ENCODE results near the gene TAF1.

DNA sequence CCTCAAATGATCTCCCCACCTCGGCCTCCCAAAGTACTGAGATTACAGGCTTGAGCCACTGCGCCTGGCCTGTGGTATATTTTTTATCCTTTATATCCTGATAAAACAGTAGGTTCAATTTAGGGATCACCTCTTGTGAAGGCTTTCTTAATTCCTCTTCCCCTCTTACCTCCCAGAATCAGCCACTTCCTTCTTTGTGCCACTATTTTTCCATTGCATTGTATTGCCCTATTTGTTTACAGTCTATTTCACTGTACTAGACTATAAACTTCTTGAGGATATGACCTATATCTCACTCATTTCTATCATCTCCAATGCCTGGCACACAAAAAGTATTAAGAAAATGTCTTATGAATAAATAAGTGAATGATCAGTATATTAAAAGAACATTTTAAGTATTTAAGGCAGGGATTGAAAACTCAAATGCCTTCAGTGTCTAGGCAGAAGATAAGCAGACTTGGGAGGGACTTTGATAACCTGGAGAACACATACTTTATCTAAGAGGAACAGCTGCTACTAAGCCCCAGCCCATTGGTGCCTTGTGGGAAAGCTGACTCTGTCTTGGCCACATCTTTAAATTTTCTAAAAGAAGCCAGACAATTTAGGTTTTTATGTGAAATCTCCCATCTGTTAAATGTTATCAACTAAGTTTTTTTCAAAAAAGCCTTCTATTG, 84.4 kb downstream of the TAF1 start:
- TF ChIP-seq CREB1 (CRISPR knock-in tag; IDR thresholded peaks at IDR 0.05; ENCODE audit: low read depth) (no peak), POLR2AphosphoS5 (IDR thresholded peaks at IDR 0.05; ENCODE audit: low read depth) (no peak), EZH2phosphoT487 (IDR thresholded peaks at IDR 0.05; ENCODE audit: unreplicated experiment) (no peak), EZH2 (IDR thresholded peaks at IDR 0.05; ENCODE audit: low read depth, unreplicated experiment) (no peak), JUNB (IDR thresholded peaks at IDR 0.05; ENCODE audit: unreplicated experiment) (no peak), STAT1 (IDR thresholded peaks at IDR 0.05; ENCODE audit: unreplicated experiment) (no peak), NANOG (IDR thresholded peaks at IDR 0.05; ENCODE audit: borderline replicate concordance) (no peak)
- TF ChIP-seq, protein P1, sequence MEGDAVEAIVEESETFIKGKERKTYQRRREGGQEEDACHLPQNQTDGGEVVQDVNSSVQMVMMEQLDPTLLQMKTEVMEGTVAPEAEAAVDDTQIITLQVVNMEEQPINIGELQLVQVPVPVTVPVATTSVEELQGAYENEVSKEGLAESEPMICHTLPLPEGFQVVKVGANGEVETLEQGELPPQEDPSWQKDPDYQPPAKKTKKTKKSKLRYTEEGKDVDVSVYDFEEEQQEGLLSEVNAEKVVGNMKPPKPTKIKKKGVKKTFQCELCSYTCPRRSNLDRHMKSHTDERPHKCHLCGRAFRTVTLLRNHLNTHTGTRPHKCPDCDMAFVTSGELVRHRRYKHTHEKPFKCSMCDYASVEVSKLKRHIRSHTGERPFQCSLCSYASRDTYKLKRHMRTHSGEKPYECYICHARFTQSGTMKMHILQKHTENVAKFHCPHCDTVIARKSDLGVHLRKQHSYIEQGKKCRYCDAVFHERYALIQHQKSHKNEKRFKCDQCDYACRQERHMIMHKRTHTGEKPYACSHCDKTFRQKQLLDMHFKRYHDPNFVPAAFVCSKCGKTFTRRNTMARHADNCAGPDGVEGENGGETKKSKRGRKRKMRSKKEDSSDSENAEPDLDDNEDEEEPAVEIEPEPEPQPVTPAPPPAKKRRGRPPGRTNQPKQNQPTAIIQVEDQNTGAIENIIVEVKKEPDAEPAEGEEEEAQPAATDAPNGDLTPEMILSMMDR (conservative IDR thresholded peaks at IDR 0.05; ENCODE audit: low read depth in 2 of 2) = no peak
- TF ChIP-seq, protein P2, sequence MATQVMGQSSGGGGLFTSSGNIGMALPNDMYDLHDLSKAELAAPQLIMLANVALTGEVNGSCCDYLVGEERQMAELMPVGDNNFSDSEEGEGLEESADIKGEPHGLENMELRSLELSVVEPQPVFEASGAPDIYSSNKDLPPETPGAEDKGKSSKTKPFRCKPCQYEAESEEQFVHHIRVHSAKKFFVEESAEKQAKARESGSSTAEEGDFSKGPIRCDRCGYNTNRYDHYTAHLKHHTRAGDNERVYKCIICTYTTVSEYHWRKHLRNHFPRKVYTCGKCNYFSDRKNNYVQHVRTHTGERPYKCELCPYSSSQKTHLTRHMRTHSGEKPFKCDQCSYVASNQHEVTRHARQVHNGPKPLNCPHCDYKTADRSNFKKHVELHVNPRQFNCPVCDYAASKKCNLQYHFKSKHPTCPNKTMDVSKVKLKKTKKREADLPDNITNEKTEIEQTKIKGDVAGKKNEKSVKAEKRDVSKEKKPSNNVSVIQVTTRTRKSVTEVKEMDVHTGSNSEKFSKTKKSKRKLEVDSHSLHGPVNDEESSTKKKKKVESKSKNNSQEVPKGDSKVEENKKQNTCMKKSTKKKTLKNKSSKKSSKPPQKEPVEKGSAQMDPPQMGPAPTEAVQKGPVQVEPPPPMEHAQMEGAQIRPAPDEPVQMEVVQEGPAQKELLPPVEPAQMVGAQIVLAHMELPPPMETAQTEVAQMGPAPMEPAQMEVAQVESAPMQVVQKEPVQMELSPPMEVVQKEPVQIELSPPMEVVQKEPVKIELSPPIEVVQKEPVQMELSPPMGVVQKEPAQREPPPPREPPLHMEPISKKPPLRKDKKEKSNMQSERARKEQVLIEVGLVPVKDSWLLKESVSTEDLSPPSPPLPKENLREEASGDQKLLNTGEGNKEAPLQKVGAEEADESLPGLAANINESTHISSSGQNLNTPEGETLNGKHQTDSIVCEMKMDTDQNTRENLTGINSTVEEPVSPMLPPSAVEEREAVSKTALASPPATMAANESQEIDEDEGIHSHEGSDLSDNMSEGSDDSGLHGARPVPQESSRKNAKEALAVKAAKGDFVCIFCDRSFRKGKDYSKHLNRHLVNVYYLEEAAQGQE (IDR thresholded peaks at IDR 0.05; ENCODE audit: unreplicated experiment) = no peak
- TF ChIP-seq, protein P3, sequence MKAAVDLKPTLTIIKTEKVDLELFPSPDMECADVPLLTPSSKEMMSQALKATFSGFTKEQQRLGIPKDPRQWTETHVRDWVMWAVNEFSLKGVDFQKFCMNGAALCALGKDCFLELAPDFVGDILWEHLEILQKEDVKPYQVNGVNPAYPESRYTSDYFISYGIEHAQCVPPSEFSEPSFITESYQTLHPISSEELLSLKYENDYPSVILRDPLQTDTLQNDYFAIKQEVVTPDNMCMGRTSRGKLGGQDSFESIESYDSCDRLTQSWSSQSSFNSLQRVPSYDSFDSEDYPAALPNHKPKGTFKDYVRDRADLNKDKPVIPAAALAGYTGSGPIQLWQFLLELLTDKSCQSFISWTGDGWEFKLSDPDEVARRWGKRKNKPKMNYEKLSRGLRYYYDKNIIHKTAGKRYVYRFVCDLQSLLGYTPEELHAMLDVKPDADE (IDR thresholded peaks at IDR 0.05) = no peak
